ENCODE data around the gene GADD45B. TPM values are rescaled to one million over a fixed set of nuclear protein-coding genes. Genes with fewer than 3 reads are reported as not detected.
"Not testable (repeated sequence)": the region's sequence is repeated elsewhere in the genome, so short reads cannot be mapped to it uniquely, and the experiment has no call there.

GADD45B gene
- total and polyA plus RNA-seq, 9 donors, result 6.3 to 16.4 (median 13.3) TPM

DNA sequence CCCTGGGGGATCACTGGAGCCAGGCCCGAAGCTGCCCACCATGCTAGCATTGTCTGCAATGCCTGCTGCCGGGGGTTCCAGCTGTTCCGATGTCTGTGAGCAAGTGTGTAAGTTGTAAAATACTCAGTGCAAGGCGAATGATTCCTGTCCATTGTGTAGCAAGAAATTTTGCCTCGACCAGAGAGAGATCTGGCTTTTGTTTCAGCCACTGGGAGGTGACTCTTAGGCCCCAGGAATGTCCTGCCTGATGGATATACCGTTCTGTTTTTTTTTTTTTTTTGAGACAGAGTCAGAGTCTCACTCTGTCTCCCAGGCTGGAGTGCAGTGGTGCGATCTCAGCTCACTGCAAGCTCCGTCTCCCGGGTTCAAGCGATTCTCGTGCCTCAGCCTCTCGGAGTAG lies 7.3 kb upstream of the GADD45B start:
- H3K4me1 ChIP-seq (ENCODE audit: control insufficient read depth, insufficient read depth, low read length), result peaks cover 7% of the 10 kb centered on the region
- no peak for DNase-seq
- no peaks in the 10 kb centered on the region for H3K27me3 ChIP-seq (ENCODE audit: control insufficient read depth, insufficient read depth, low read length)
- H3K36me3 ChIP-seq (ENCODE audit: control insufficient read depth, insufficient read depth, low read length), result no peaks in the 10 kb centered on the region
- no peak overlapping the region for H3K4me3 ChIP-seq (ENCODE audit: low read length)
- H3K9me3 ChIP-seq (replicated peaks; ENCODE audit: control insufficient read depth, low read depth, low read length), result no peaks in the 10 kb centered on the region
- H3K27ac ChIP-seq (ENCODE audit: low read length), result no peak overlapping the region
- WGBS (ENCODE audit: insufficient coverage), result 38% methylated on average over 10 of the region's 12 CpGs

GRCh38 chr19:2469102-2469914 lies 6.6 kb upstream of the GADD45B start:
- Histone ChIP-seq H3K4me1 (ENCODE audit: control insufficient read depth, insufficient read depth, low read length) (peaks cover 8% of the 10 kb centered on the region), H3K27ac (ENCODE audit: low read length) (no peak overlapping the region), H3K36me3 (ENCODE audit: control insufficient read depth, insufficient read depth, low read length) (no peaks in the 10 kb centered on the region), H3K9me3 (replicated peaks; ENCODE audit: control insufficient read depth, low read depth, low read length) (no peaks in the 10 kb centered on the region), H3K27me3 (ENCODE audit: control insufficient read depth, insufficient read depth, low read length) (no peaks in the 10 kb centered on the region), H3K4me3 (ENCODE audit: low read length) (no peak overlapping the region)
- DNase-seq, result peak; percentile 78
- WGBS (ENCODE audit: insufficient coverage), result 15% methylated on average over 16 of the region's 23 CpGs

- H3K4me3 ChIP-seq (ENCODE audit: low read length); DNase-seq; H3K36me3 ChIP-seq (ENCODE audit: control insufficient read depth, insufficient read depth, low read length); H3K9me3 ChIP-seq (replicated peaks; ENCODE audit: control insufficient read depth, low read depth, low read length); H3K27ac ChIP-seq (ENCODE audit: low read length); H3K27me3 ChIP-seq (ENCODE audit: control insufficient read depth, insufficient read depth, low read length): not testable (repeated sequence)
- WGBS (ENCODE audit: insufficient coverage), result 80% methylated on average over 8 of the region's 8 CpGs
- H3K4me1 ChIP-seq (ENCODE audit: control insufficient read depth, insufficient read depth, low read length), result peaks cover 12% of the 10 kb centered on the region
Observed at GRCh38 chr19:2469915-2470200, 6.1 kb upstream of the GADD45B start.

DNA sequence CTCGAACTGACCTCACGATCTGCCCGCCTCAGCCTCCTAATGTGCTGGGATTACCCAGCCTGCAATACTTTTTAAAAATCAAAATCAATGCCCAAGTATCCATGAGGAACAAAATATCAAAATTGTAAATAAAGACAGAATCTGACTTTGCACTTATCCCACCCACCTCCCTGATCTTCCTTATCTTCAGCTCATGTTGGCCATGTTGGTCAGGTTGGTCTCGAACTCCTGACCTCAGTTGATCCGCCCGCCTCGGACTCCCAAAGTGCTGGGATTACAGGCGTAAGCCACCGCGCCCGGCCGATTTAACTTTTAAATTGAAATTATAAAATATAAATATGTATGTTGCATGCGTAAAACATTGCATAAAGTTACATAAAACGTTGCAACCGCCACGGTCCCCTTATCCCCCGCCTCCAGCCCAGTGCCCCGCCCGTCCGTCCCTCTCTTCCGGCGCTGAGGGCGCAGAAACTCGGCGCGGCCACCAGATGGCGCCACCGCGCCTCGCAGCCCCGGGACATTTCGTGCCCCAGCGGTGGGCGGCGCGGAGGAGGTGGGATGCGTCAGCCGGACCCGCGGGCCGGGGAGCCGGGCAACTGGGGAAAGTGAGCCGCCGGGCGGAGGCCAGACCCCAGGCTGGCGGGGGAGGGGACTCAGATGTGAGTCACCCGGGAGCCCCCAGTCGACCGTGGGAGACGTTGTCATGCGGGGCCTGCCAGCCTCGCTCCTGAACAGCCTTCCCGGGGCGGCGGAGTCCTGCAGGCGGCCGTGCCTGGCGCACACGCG lies 1.5 kb upstream of the GADD45B start:
- DNase-seq, result peak; percentile 90
- H3K4me1 ChIP-seq (ENCODE audit: control insufficient read depth, insufficient read depth, low read length), result peaks cover 45% of the 10 kb centered on the region

DNA sequence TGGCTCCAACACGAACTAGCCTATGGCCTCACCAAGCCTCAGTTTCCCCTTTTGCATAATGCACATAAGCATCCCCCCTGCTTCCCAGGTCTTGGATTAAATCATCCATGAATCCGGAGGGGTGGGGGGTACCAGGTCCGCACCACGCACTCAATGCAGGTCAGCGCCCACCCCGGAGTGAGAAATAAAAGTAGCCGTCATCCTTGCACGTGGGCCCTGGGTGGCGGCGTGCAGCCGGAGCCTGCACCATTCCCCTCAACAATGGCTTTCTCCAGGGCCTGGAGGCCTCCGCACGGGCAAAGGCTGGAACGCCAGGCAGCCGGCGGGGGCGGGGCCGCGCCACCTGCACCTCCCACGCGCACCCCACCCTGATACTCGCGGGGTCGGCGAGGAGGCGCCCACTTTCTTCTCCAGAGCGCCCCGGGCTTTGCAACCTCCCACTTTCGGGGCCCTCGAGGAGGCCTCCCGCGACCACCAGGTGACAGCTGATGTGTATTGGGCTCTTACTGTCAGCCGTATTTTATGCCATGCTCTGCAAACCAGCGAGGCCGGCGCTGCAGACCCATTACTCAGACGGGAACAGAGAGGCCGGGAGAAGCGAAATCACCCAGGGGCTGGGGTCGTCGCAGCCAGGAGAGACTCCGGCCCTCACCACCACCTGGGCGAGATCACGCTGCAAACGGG lies 767 bp upstream of the GADD45B start:
- peak overlapping the region; percentile 95 for H3K4me3 ChIP-seq (ENCODE audit: low read length)
- under 1% methylated on average over 42 of the region's 45 CpGs for WGBS (ENCODE audit: insufficient coverage)
- H3K36me3 ChIP-seq (ENCODE audit: control insufficient read depth, insufficient read depth, low read length), result no peaks in the 10 kb centered on the region
- DNase-seq, result peak; percentile 68
- peak overlapping the region; percentile 79 for H3K27ac ChIP-seq (ENCODE audit: low read length)
- H3K9me3 ChIP-seq (replicated peaks; ENCODE audit: control insufficient read depth, low read depth, low read length), result no peaks in the 10 kb centered on the region
- H3K27me3 ChIP-seq (ENCODE audit: control insufficient read depth, insufficient read depth, low read length), result peaks cover 39% of the 10 kb centered on the region
- H3K4me1 ChIP-seq (ENCODE audit: control insufficient read depth, insufficient read depth, low read length), result peaks cover 45% of the 10 kb centered on the region

More for the DNA sequence above, 1.5 kb upstream of the GADD45B start:
- 0% methylated on average over 47 of the region's 60 CpGs for WGBS (ENCODE audit: insufficient coverage)
- no peaks in the 10 kb centered on the region for H3K9me3 ChIP-seq (replicated peaks; ENCODE audit: control insufficient read depth, low read depth, low read length)
- H3K27ac ChIP-seq (ENCODE audit: low read length), result peak overlapping the region; percentile 65
- H3K36me3 ChIP-seq (ENCODE audit: control insufficient read depth, insufficient read depth, low read length), result no peaks in the 10 kb centered on the region
- H3K27me3 ChIP-seq (ENCODE audit: control insufficient read depth, insufficient read depth, low read length), result peaks cover 32% of the 10 kb centered on the region
- peak overlapping the region; percentile 95 for H3K4me3 ChIP-seq (ENCODE audit: low read length)

GRCh38 chr19:2476451-2477140 lies 669 bp downstream of the GADD45B start:
- Histone ChIP-seq H3K4me1 (ENCODE audit: control insufficient read depth, insufficient read depth, low read length) (peaks cover 45% of the 10 kb centered on the region), H3K36me3 (ENCODE audit: control insufficient read depth, insufficient read depth, low read length) (no peaks in the 10 kb centered on the region), H3K4me3 (ENCODE audit: low read length) (peak overlapping the region; percentile 95), H3K9me3 (replicated peaks; ENCODE audit: control insufficient read depth, low read depth, low read length) (no peaks in the 10 kb centered on the region), H3K27me3 (ENCODE audit: control insufficient read depth, insufficient read depth, low read length) (peaks cover 44% of the 10 kb centered on the region), H3K27ac (ENCODE audit: low read length) (peak overlapping the region; percentile 94)
- WGBS (ENCODE audit: insufficient coverage), result 0% methylated on average over 40 of the region's 42 CpGs
- DNase-seq, result peak; percentile 53

DNA sequence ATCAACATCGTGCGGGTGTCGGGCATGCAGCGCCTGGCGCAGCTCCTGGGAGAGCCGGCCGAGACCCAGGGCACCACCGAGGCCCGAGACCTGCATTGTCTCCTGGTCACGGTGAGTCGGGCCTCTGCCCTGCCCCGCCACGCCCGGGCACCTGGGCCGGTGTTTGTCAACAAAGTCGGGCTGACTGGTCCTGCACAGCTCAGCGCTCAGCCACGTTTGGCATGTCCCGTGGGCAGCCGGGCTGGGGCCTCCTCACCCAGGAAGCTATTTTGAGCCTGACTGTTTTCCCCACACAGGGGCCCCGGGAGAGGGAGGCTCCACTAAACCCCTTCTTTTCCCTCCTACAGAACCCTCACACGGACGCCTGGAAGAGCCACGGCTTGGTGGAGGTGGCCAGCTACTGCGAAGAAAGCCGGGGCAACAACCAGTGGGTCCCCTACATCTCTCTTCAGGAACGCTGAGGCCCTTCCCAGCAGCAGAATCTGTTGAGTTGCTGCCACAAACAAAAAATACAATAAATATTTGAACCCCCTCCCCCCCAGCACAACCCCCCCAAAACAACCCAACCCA lies 1.3 kb downstream of the GADD45B start:
- Histone ChIP-seq H3K4me3 (ENCODE audit: low read length) (peak overlapping the region; percentile 95), H3K4me1 (ENCODE audit: control insufficient read depth, insufficient read depth, low read length) (peaks cover 45% of the 10 kb centered on the region), H3K9me3 (replicated peaks; ENCODE audit: control insufficient read depth, low read depth, low read length) (peaks cover under 1% of the 10 kb centered on the region), H3K36me3 (ENCODE audit: control insufficient read depth, insufficient read depth, low read length) (no peaks in the 10 kb centered on the region), H3K27ac (ENCODE audit: low read length) (peak overlapping the region; percentile 42), H3K27me3 (ENCODE audit: control insufficient read depth, insufficient read depth, low read length) (peaks cover 44% of the 10 kb centered on the region)
- 3% methylated on average over 18 of the region's 27 CpGs for WGBS (ENCODE audit: insufficient coverage)
- DNase-seq, result peak; percentile 55

- 13% methylated on average over 10 of the region's 21 CpGs for WGBS (ENCODE audit: insufficient coverage)
- Histone ChIP-seq H3K27ac (ENCODE audit: low read length) (peak overlapping the region; percentile 71), H3K9me3 (replicated peaks; ENCODE audit: control insufficient read depth, low read depth, low read length) (peaks cover 5% of the 10 kb centered on the region), H3K36me3 (ENCODE audit: control insufficient read depth, insufficient read depth, low read length) (no peaks in the 10 kb centered on the region), H3K27me3 (ENCODE audit: control insufficient read depth, insufficient read depth, low read length) (peaks cover 44% of the 10 kb centered on the region), H3K4me1 (ENCODE audit: control insufficient read depth, insufficient read depth, low read length) (peaks cover 45% of the 10 kb centered on the region), H3K4me3 (ENCODE audit: low read length) (peak overlapping the region; percentile 95)
- peak; percentile 56 for DNase-seq
Observed at GRCh38 chr19:2477732-2478191, 1.8 kb downstream of the GADD45B start.

DNA sequence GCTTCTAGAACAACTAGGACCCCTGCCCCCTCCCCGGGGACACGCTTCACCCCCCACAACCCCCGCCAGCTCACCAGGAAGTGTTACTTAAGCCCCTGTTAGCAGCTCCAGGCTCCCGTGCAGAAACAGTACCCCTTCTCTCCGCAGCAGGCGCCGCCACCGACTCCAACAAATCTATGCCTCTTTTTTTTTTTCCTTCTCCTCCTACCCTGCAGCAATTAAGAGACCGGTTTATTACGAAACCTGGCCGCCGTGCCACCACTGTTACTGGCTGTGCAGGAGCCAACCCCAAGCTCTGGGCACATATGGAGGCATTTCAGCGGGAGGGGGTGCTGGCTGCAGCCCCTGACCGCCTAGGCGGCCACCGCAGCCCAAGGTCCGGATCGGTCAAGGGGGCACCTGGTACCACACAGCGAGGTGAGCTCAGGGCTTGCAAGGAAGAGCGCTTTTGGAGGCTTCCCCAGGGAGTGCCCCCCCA lies 2.4 kb downstream of the GADD45B start:
- peaks cover 44% of the 10 kb centered on the region for H3K27me3 ChIP-seq (ENCODE audit: control insufficient read depth, insufficient read depth, low read length)
- H3K4me3 ChIP-seq (ENCODE audit: low read length), result peak overlapping the region; percentile 95
- peaks cover 45% of the 10 kb centered on the region for H3K4me1 ChIP-seq (ENCODE audit: control insufficient read depth, insufficient read depth, low read length)
- no peaks in the 10 kb centered on the region for H3K36me3 ChIP-seq (ENCODE audit: control insufficient read depth, insufficient read depth, low read length)
- peaks cover 10% of the 10 kb centered on the region for H3K9me3 ChIP-seq (replicated peaks; ENCODE audit: control insufficient read depth, low read depth, low read length)
- WGBS (ENCODE audit: insufficient coverage), result 4% methylated on average over 20 of the region's 20 CpGs
- peak; percentile 51 for DNase-seq
- H3K27ac ChIP-seq (ENCODE audit: low read length), result peak overlapping the region; percentile 71
